ENCODE measurements around the gene TNFRSF25. TPM values are rescaled to one million over a fixed set of nuclear protein-coding genes. Genes with fewer than 3 reads are reported as not detected.

TNFRSF25 gene
- total and polyA plus RNA-seq, 9 of the 15 experiments (the other 6 are each of a cell fraction or from before 2014, with no cell fraction given): 0.24 to 0.49 TPM; not detected in 7

GRCh38 chr1:6483017-6483760, 17.2 kb upstream of the TNFRSF25 start:
- ChIA-PET CTCF (ENCODE audit: low intra/inter-chr PET ratio) (interaction anchor here (0.7 to 1.3 kb wide), 2 partner anchors 82 to 587 kb away, joined by 3 to 4 read pairs; no protein-coding TSS in a partner anchor), POLR2A (no interaction called here)
- Histone ChIP-seq H2AFZ (ENCODE audit: low read depth, low read length) (no peak overlapping the region), H3K27me3 (ENCODE audit: control insufficient read depth in 2 of 2, insufficient read depth in 2 of 2, low read length in 2 of 2) (peaks cover 64 to 82% of the 10 kb centered on the region in 2 experiments), H3K79me2 (ENCODE audit: control insufficient read depth, insufficient read depth, low read length) (no peaks in the 10 kb centered on the region), H3K36me3 (ENCODE audit: control insufficient read depth, insufficient read depth, low read length) (no peaks in the 10 kb centered on the region), H3K9me3 (replicated peaks; ENCODE audit: control insufficient read depth, insufficient read depth, low read depth, low read length) (no peaks in the 10 kb centered on the region), H3K27ac (ENCODE audit: extremely low read depth, low read depth, low read length) (no peak overlapping the region), H4K20me1 (replicated peaks; ENCODE audit: control insufficient read depth, insufficient read depth, low read length) (peaks cover 17% of the 10 kb centered on the region), H3K9me1 (ENCODE audit: control insufficient read depth, insufficient read depth, low read length) (no peaks in the 10 kb centered on the region), H3K4me1 (replicated peaks in 1 of 2; ENCODE audit: control insufficient read depth in 2 of 2, insufficient read depth in 2 of 2, low read length in 2 of 2) (peaks cover 0 to 21% of the 10 kb centered on the region in 2 experiments; a peak in 2 of 5 replicates), H3K9ac (ENCODE audit: insufficient read depth in 1 of 2, low read depth in 2 of 2, low read length in 2 of 2) (peak overlapping the region in 1 of 2 experiments; percentile 10; a peak in 1 of 4 replicates), H3K4me2 (ENCODE audit: insufficient read depth, low read length) (no peak overlapping the region), H3K4me3 (no peak overlapping the region)
- no peak for DNase-seq (ENCODE audit: extremely low read depth in 1 of 4, low spot score in 3 of 4)
- intact Hi-C loops (cut with micrococcal nuclease): no loop called here
- BruUV-seq (replicated peaks): no TSS peak
- 0 out of 2 replicates have a peak, but pooled peaks have one; percentile 32 for TF ChIP-seq CBFB (CRISPR knock-in tag; IDR thresholded peaks at IDR 0.05)
- no peak for TF ChIP-seq MYC (IDR thresholded peaks at IDR 0.05; ENCODE audit: low read depth, low read length)
- TF ChIP-seq MYC (CRISPR knock-in tag; IDR thresholded peaks at IDR 0.05; ENCODE audit: borderline replicate concordance, low read depth): 0 out of 2 replicates have a peak, but pooled peaks have one; percentile 17
- peak; percentile 27 for TF ChIP-seq ZNF121 (CRISPR knock-in tag; conservative IDR thresholded peaks at IDR 0.05)
- no peak for TF ChIP-seq RBM25 (IDR thresholded peaks at IDR 0.05; ENCODE audit: low read depth, low read length, severe bottlenecking)
- in situ Hi-C loops (cut with MboI): loop anchor here (25.0 kb wide), 1 partner anchor 729 kb away; no protein-coding TSS in a partner anchor
- no peak for ATAC-seq
- FAIRE-seq: no peak
- WGBS (ENCODE audit: insufficient coverage, low coverage, missing lambda C conversion rate): 7% methylated on average over 14 of the region's 14 CpGs
